SKM-1 treated with dmso at 0.1 percent for 144 hours (cell line): Measurements from ENCODE around the gene WNK2.
"Not testable (repeated sequence)": the region's sequence is repeated elsewhere in the genome, so short reads cannot be mapped to it uniquely, and the experiment has no call there.

Source experiments
- DNase-seq: peaks from one replicate; lab custom pipeline; 2025; ENCODE audit not compliant: unreplicated experiment; lab: John Stamatoyannopoulos, UW

Gene WNK2

GRCh38 chr9:93183663-93184431 is at the start of gene WNK2:
Gene WNK2, plus strand, starts transcription at chr9:93184139. Its CDS starts 791 bp downstream, at chr9:93184930.
- no peak for DNase-seq

DNA sequence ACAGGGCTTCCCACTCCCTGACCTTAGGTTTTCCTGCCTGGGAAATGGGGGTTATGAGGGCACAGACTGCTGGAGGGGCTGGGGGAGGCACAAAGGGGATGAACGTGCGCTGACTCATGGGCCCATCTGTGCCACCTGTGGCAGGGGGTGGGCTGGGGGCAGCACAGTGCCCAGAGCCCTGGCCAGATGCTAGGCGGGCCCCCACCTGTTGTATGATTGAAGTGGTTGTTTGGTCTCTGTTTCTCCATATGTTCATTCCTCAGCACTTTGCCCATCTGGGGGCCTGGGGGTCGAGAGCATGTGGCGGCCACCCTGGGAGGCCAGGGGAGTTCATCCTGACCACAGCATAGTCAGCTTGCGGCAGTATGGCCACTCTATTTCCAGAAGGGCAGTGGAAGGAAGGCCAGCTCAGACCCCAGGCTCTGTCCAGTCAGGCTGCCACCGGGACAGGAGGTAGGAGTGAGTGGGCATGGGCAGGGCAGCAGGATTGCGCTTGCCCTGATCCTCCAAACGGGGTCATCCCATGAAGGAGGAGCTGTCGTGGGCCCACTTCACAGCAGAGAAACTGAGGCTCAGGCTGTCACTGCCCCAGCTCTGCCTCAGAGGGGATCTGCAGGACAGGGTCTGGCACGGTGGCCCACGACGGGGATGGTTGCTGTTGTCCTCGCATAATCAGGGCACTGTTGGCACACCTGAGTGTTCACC is 49.0 kb upstream of the WNK2 start:
- no peak for DNase-seq

DNA sequence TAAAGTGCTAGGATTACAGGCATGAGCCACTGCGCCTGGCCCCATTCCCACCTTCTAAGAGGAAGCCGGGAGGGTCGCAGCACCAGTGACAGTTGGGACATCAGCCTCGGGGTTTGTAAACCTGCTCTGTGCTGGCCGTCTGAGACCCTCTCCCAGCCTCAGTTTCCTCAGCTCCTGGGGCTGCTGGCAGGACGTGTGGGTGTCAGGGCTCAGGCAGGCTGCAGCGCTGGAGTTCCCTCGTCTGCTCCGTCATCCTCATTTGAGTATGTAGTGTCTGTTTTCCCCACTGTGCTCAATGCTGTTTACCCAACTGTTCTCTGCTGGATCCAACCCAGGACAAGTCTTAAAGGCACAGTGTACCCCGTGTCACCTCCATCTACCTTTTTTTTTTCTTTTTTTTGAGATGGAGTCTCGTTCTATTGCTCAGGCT is 47.9 kb upstream of the WNK2 start:
- DNase-seq, result no peak

DNA sequence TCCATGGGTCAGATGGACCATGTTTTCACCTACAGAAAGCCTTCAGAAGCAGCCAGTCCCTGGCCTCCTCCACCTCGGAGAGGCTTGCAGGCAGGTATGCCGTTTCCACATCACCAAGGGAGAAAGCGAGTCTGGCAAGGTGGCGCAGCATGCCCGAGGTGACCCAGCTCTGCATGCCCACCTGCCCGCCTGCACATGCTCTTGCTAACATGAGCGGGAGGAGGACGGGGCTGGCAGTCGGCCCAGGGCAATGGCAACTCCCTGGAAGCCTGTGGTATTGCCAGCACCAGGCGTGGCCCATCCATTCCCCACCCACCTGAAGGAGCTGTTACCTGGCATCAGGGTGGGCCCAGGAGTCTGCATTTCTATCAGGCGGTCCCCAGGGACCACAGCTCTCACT is 46.6 kb upstream of the WNK2 start:
- no peak for DNase-seq

GRCh38 chr9:93138171-93138764 is 45.7 kb upstream of the WNK2 start:
- DNase-seq, result no peak

- DNase-seq, result no peak
Observed at GRCh38 chr9:93139365-93140182, 44.4 kb upstream of the WNK2 start.

DNA sequence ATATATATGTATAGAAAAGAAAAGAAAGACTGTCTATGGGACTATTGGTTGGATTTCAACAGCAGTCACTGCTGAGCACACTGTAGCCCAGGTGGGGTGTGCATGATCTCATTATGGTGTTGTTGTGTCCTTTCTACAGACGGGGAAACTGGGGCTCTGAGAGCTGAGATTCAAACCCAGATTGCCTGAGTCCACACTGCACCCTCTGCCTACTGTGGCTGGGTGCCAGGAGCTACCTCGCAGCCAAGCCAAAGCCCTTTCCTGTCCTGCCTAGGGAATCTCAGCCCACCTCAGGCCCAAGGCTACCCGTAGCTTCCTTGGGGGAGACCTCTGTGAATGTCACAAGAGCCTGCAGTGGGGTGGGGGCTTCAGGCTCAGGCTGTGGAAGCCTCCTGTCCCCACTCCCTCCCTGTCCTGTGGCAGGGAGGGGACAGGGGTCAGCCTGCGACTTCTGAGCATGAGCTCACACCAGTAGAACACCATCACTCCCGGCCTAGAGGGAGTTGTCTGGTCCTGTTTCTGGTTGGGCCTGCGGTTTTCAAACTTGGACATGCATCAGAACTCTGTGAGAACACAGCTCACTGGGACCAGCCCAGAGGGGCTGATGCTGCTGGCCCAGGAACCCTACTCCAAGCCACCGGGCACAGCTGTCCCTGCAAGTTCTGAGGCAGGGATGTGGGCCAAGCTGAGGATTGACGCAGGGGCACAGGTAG is 42.0 kb upstream of the WNK2 start:
- DNase-seq, result no peak

- DNase-seq, result no peak
Observed at GRCh38 chr9:93143830-93144530, 40.0 kb upstream of the WNK2 start.

- not testable (repeated sequence) for DNase-seq
Observed at GRCh38 chr9:93146696-93147095, 37.2 kb upstream of the WNK2 start.

DNA sequence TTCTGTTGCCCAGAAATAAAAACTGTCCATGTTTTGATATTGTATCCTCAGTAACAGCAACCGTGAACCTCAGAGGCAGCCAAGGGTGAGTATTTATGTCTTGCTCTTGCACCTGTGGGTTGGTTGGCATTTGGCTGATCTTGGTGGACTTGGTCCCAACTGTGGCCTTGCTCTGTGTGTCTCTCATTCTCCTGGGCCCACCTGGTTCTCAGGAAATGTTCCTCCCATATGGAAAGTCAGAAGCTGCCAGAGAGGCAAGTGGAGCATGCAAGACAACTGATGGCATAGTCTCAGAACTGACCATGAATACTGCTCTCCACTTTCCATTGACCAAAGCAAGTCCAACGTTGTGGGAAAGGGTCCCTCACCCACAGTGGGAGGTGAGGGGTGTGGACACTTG is 36.3 kb upstream of the WNK2 start:
- DNase-seq, result no peak

GRCh38 chr9:93148721-93149120 is 35.2 kb upstream of the WNK2 start:
- DNase-seq, result no peak

- no peak for DNase-seq
Observed at GRCh38 chr9:93149361-93149760, 34.6 kb upstream of the WNK2 start.

- no peak for DNase-seq
Observed at GRCh38 chr9:93151097-93151784, 32.7 kb upstream of the WNK2 start.

DNA sequence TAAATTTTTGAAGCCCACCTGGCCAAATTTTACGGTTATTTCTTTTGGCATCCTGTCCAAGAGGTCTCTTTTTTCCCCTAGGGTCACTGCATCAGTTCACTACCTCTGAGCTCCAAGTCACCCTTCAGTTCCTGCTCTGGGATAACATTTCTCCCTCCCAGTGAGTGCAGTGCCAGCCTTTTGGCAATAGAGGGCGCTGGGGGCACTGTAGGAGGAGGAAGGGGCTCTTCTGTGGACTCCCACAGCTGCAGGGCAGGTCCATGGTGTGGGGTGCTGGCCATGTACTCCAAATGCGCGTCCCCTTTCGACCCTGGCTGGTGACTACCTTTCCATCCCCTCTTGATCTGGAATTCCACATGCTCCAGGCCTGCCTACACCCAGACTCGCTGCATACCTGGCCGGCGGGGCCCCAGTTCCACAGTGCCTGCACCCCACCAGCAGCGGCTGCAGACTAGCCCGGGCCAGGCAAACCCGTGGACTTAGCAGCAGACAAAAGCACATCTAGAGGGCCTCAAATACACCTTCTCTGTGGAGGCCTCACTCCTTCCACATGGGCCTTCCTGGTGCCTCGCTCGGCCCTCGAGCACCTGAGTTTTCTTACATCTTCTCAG is 29.5 kb upstream of the WNK2 start:
- peak; percentile 20 for DNase-seq

GRCh38 chr9:93155716-93156474 is 28.0 kb upstream of the WNK2 start:
- DNase-seq, result no peak

DNA sequence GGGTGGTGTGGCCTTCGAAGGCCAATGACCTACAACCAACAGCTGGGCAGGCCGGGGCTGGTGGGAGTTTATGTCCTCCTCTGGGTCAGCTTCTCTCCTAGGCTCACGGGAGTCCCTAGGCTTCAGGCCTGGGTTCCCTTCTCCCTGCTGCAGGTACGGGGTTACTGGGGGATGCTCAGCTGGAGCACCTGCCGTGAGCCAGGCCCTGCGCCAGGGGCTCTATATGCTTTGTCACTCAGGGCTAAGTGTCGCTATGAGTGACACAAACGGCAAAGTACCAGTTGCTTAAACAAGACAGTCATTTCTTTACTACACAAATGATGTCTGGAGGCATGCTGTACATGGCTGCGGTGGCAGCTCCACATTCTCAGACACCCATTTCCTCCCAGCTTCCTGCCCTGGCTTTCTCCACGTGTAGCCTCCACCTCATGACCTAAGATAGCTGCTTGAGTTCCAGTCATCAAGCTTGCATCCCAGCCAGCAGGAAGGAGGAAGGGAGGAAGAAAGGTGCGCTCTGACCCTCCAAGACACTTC is 27.4 kb upstream of the WNK2 start:
- DNase-seq, result no peak

GRCh38 chr9:93159601-93160471 is 24.1 kb upstream of the WNK2 start:
- no peak for DNase-seq
